Activated CD4-positive, alpha-beta memory T cell treated with anti-CD3 and anti-CD28 coated beads for 36 hours (primary cell): ENCODE measurements around the gene FUT1. TPM values are rescaled to one million over a fixed set of nuclear protein-coding genes. Genes with fewer than 3 reads are reported as not detected.
"Not testable (repeated sequence)": the region's sequence is repeated elsewhere in the genome, so short reads cannot be mapped to it uniquely, and the experiment has no call there.

Experiments
- CTCF ChIA-PET: fragments of 350-600 bp; sonication (Branson Sonifier 250); formaldehyde crosslinking; loops from one replicate; lab custom pipeline; 2021; ENCODE audit warnings: antibody characterized with exemption, inconsistent platforms; lab: Charles Lee
- POLR2A ChIA-PET: fragments of 350-600 bp; sonication (Branson Sonifier 250); formaldehyde crosslinking; loops from one replicate; lab custom pipeline; 2021; ENCODE audit warnings: antibody characterized with exemption; lab: Charles Lee
- DNase-seq: peaks from one replicate; pipeline ENCODE4 v3.0.0-alpha.2; 2020
- H3K27ac Mint-ChIP-seq: one replicate; pipeline ENCODE4 v1.8.0; 2021; ENCODE audit warnings: mixed read lengths
- H3K27me3 Mint-ChIP-seq: one replicate; pipeline ENCODE4 v1.8.0; 2021; ENCODE audit warnings: mixed read lengths
- H3K36me3 Mint-ChIP-seq: one replicate; pipeline ENCODE4 v1.8.0; 2021; ENCODE audit warnings: mixed read lengths
- H3K4me1 Mint-ChIP-seq: one replicate; pipeline ENCODE4 v1.8.0; 2021; ENCODE audit warnings: low read depth, mixed read lengths
- H3K4me3 Mint-ChIP-seq: one replicate; pipeline ENCODE4 v1.8.0; 2021; ENCODE audit warnings: mild to moderate bottlenecking, mixed read lengths
- H3K9me3 Mint-ChIP-seq: one replicate; pipeline ENCODE4 v1.8.0; 2021; ENCODE audit warnings: mixed read lengths
- intact Hi-C: fragments of 100-400 bp; cut with micrococcal nuclease; formaldehyde crosslinking; loops from one replicate; pipeline ENCODE4 v1.15.1; 2023
- total RNA-seq, 2 experiments: library from RNA; stranded (reverse); gene quantifications; one replicate each; pipeline ENCODE4 v1.2.3, GENCODE V29; 2021

The FUT1 gene
- total RNA-seq, result under 1 TPM; 0.36 to 0.40 TPM

GRCh38 chr19:48752496-48753365 lies at the start of gene FUT1:
Gene FUT1 (minus strand): TSS chr19:48752641. CDS start chr19:48751281, 1,360 bp downstream.
- POLR2A ChIA-PET, result no interaction called here
- intact Hi-C loops, result no loop called here
- peak within 1 kb of the TSS; percentile 72 for H3K4me3 Mint-ChIP-seq
- peak; percentile 59 for DNase-seq
- CTCF ChIA-PET, result no interaction called here
- no peak within 1 kb of the TSS for H3K27ac Mint-ChIP-seq
- no peaks in the 10 kb centered on the region for H3K9me3 Mint-ChIP-seq
- H3K36me3 Mint-ChIP-seq, result no peaks in the 10 kb centered on the region
- H3K27me3 Mint-ChIP-seq, result peaks cover 28% of the 10 kb centered on the region
- H3K4me1 Mint-ChIP-seq, result peaks cover 18% of the 10 kb centered on the region

GRCh38 chr19:48799358-48800300 lies 47.2 kb upstream of the FUT1 start:
- DNase-seq, result no peak
- peaks cover 4% of the 10 kb centered on the region for H3K4me1 Mint-ChIP-seq
- ChIA-PET CTCF (interaction anchor here (1.2 to 1.7 kb wide), 2 partner anchors 12 to 42 kb away, joined by 6 to 7 read pairs; no protein-coding TSS in a partner anchor), POLR2A (no interaction called here)
- no peaks in the 10 kb centered on the region for H3K27me3 Mint-ChIP-seq
- intact Hi-C loops, result loop anchor here (5.0 kb wide), 1 partner anchor 152 kb away; the partner anchor contains the start of gene CA11
- H3K4me3 Mint-ChIP-seq, result no peak overlapping the region
- H3K9me3 Mint-ChIP-seq, result no peaks in the 10 kb centered on the region
- no peak overlapping the region for H3K27ac Mint-ChIP-seq
- H3K36me3 Mint-ChIP-seq, result no peaks in the 10 kb centered on the region

DNA sequence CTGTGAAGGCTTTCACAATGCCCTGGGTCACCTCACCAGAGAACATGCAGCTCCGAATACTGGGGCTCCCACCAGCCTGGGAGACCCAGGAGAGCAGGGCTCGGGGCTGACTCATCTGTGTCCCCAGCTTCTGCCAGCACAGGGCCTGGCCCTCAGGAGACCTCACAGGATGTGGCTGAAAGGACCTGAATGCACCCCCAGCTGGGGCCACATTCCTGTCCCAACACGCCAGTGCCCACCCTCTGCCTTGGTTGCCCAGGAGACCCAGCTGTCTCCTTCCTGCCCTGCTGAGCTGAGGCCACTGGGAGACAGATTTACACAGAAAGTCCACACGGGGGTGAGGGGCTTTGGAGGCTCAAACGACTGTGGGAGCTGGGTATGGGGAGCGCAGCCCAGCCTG lies 46.5 kb upstream of the FUT1 start:
- Mint-ChIP-seq H3K36me3 (no peaks in the 10 kb centered on the region), H3K27me3 (no peaks in the 10 kb centered on the region), H3K27ac (no peak overlapping the region), H3K4me3 (no peak overlapping the region), H3K4me1 (peaks cover 7% of the 10 kb centered on the region), H3K9me3 (no peaks in the 10 kb centered on the region)
- no peak for DNase-seq
- POLR2A ChIA-PET, result no interaction called here
- intact Hi-C loops, result loop anchor here (5.0 kb wide), 1 partner anchor 152 kb away; the partner anchor contains the start of gene CA11
- CTCF ChIA-PET, result interaction anchor here (1.2 to 1.7 kb wide), 2 partner anchors 11 to 43 kb away, joined by 6 to 7 read pairs; no protein-coding TSS in a partner anchor

DNA sequence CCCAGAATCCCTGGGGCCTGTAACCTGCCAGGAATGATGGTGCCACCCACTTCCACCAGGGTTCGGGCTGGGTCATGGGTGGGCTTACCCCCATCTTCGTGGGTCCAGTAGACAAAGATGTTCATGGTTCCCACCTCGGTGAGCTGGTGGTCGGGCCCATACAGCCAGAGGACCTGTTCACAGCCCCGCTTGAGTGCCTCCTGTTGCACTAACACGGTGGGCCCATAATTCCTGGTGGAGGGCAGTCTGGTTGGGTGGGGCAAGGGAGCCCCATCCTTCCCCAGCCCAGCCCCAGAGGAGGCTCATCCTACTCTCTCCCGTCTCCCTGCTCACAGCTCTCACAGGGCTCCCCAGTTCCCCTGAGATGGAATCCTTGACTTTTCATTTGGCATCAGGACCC lies 44.7 kb upstream of the FUT1 start:
- Mint-ChIP-seq H3K27ac (no peak overlapping the region), H3K4me1 (peaks cover 7% of the 10 kb centered on the region), H3K9me3 (no peaks in the 10 kb centered on the region), H3K36me3 (no peaks in the 10 kb centered on the region), H3K27me3 (no peaks in the 10 kb centered on the region), H3K4me3 (no peak overlapping the region)
- no peak for DNase-seq
- intact Hi-C loops, result loop anchor here (5.0 kb wide), 1 partner anchor 150 kb away; the partner anchor contains the start of gene CA11
- ChIA-PET POLR2A (no interaction called here), CTCF (interaction anchor here (0.6 to 5.0 kb wide), 3 partner anchors 9 to 175 kb away, joined by 3 to 73 read pairs (median 9); no protein-coding TSS in a partner anchor)

DNA sequence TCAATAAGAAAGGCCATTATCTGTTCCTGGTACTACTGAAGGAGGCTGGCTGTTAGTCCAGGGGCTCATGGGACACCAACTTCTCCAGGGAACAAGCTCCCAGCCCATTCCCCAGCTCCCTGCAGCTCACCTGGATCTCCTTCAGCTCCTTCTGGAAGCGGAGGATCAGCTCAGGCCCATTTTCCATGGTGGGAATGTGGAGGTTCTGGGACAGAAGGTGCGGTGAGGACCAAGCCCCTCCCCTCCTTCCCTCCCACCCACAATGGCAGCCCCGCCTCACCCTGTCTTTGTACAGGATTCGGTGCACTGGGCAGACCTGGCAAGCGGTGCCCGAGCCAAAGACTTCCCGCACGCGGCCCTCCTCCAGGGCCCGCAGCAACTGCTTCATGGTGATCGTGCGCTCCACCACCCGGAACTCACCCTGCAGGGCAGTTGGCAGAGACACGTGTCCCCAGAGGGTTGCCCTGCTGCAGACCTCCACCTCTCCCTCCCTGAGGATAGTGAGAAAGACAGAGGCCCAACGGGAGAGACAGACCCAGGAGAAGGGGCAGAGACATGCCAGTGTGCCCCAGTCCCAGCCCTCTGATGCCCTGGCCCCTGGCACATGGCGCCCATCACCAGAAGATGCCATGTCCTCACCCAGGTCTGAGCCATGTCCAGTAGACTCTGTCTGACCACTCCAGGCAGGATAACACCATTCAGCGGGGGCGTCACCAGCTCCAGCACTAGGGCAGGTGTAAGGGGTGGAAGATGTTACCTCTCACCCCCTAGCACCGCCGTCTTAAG lies 44.0 kb upstream of the FUT1 start:
- H3K27ac Mint-ChIP-seq, result no peak overlapping the region

GRCh38 chr19:48795685-48796070 lies 43.2 kb upstream of the FUT1 start:
- peaks cover 7% of the 10 kb centered on the region for H3K4me1 Mint-ChIP-seq
- intact Hi-C loops, result loop anchor here (1.0 to 5.0 kb wide), 5 partner anchors 15 to 198 kb away; partner anchors contain the start of genes BCAT2, CA11, GYS1 and RUVBL2
- no peaks in the 10 kb centered on the region for H3K36me3 Mint-ChIP-seq
- ChIA-PET POLR2A (interaction anchor here (0.8 to 1.5 kb wide), 2 partner anchors 41 to 196 kb away, joined by 3 to 4 read pairs; partner anchors contain the start of gene HSD17B14), CTCF (interaction anchor here (0.5 to 5.0 kb wide), 40 partner anchors 9 to 586 kb away, joined by 3 to 73 read pairs (median 5); partner anchors contain the start of genes BAX, BCAT2, DHDH and FTL)
- peak overlapping the region; percentile 84 for H3K27ac Mint-ChIP-seq
- H3K9me3 Mint-ChIP-seq, result no peaks in the 10 kb centered on the region
- H3K27me3 Mint-ChIP-seq, result no peaks in the 10 kb centered on the region
- peak overlapping the region; percentile 89 for H3K4me3 Mint-ChIP-seq
- no peak for DNase-seq

More for the DNA sequence above, 44.0 kb upstream of the FUT1 start:
- Mint-ChIP-seq H3K9me3 (no peaks in the 10 kb centered on the region), H3K36me3 (no peaks in the 10 kb centered on the region), H3K4me1 (peaks cover 7% of the 10 kb centered on the region), H3K27me3 (no peaks in the 10 kb centered on the region), H3K4me3 (no peak overlapping the region)
- DNase-seq, result no peak
- ChIA-PET CTCF (interaction anchor here (1.2 to 5.0 kb wide), 13 partner anchors 9 to 202 kb away, joined by 4 to 73 read pairs (median 7); partner anchors contain the start of genes BCAT2, FTL, GYS1 and RUVBL2), POLR2A (interaction anchor here (1.5 kb wide), 1 partner anchor 40 kb away, joined by 4 read pairs; the partner anchor contains the start of gene HSD17B14)
- intact Hi-C loops, result loop anchor here (5.0 kb wide), 1 partner anchor 149 kb away; the partner anchor contains the start of gene CA11

- H3K36me3 Mint-ChIP-seq, result no peaks in the 10 kb centered on the region
- H3K4me3 Mint-ChIP-seq, result peak overlapping the region; percentile 89
- POLR2A ChIA-PET, result interaction anchor here (0.8 to 1.5 kb wide), 2 partner anchors 42 to 197 kb away, joined by 3 to 4 read pairs; partner anchors contain the start of gene HSD17B14
- CTCF ChIA-PET, result interaction anchor here (0.5 to 5.0 kb wide), 42 partner anchors 10 to 586 kb away, joined by 3 to 73 read pairs (median 5); partner anchors contain the start of genes BAX, BCAT2, DHDH and FTL
- H3K27ac Mint-ChIP-seq, result peak overlapping the region; percentile 84
- peak; percentile 89 for DNase-seq
- intact Hi-C loops, result loop anchor here (1.0 to 5.0 kb wide), 5 partner anchors 16 to 198 kb away; partner anchors contain the start of genes BCAT2, CA11, GYS1 and RUVBL2
- peaks cover 7% of the 10 kb centered on the region for H3K4me1 Mint-ChIP-seq
- H3K27me3 Mint-ChIP-seq, result no peaks in the 10 kb centered on the region
- H3K9me3 Mint-ChIP-seq, result no peaks in the 10 kb centered on the region
Measured at GRCh38 chr19:48795055-48795684, 42.7 kb upstream of the FUT1 start.

DNA sequence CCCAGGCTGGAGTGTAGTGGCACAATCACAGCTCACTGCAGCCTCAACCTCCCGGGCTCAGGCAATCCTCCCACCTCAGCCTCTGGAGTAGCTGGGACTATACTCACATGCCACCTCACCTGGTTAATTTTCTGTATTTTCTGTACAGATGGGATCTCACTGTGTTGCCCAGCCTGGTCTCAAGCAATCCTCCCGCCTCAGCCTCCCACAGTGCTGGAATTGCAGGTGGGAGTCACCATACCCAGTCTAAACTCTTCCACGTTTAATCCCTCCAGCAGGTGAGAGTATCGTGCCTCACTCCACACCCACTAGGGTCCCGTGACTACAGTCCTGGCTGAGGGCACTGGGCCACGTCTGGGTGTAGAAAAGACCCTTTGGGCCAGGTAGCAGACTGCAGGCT lies 41.9 kb upstream of the FUT1 start:
- Mint-ChIP-seq H3K27me3 (no peaks in the 10 kb centered on the region), H3K27ac (no peak overlapping the region), H3K4me1 (peaks cover 7% of the 10 kb centered on the region), H3K9me3 (no peaks in the 10 kb centered on the region), H3K36me3 (no peaks in the 10 kb centered on the region), H3K4me3 (no peak overlapping the region)
- POLR2A ChIA-PET, result no interaction called here
- no peak for DNase-seq
- CTCF ChIA-PET, result interaction anchor here (0.6 to 5.0 kb wide), 10 partner anchors 12 to 403 kb away, joined by 3 to 73 read pairs (median 9); partner anchors contain the start of genes FTL, GYS1, HSD17B14 and KDELR1
- intact Hi-C loops, result loop anchor here (2.0 kb wide), 2 partner anchors 17 to 177 kb away; partner anchors contain the start of gene BCAT2

DNA sequence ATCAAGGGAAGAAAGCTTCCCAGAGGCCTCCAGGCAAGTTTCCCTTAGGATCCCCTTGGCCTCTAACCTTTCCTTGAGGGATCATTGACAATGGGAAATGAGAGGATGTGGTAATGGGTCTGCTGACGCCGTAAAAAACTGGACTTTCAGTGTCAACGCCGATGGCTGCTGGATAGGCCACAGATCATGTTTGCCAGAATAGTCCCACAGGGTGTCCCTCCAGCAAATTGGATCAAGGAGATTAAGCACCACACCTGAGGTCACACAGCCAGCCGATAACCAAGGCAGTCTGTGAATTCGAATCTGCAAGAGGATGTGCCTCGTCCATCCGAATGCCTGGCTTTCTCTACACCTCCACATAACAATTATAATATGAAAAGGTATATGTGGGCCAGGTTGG lies 40.8 kb upstream of the FUT1 start:
- Mint-ChIP-seq H3K9me3 (no peaks in the 10 kb centered on the region), H3K4me3 (no peak overlapping the region), H3K36me3 (no peaks in the 10 kb centered on the region), H3K4me1 (peaks cover 7% of the 10 kb centered on the region), H3K27me3 (no peaks in the 10 kb centered on the region), H3K27ac (no peak overlapping the region)
- DNase-seq, result no peak
- ChIA-PET POLR2A (no interaction called here), CTCF (interaction anchor here (1.0 to 5.0 kb wide), 6 partner anchors 23 to 200 kb away, joined by 3 to 73 read pairs (median 4); partner anchors contain the start of genes GYS1, HSD17B14, NUCB1 and RUVBL2)
- intact Hi-C loops, result no loop called here

- H3K4me3 Mint-ChIP-seq, H3K36me3 Mint-ChIP-seq, H3K27ac Mint-ChIP-seq, H3K9me3 Mint-ChIP-seq, DNase-seq, POLR2A ChIA-PET, H3K4me1 Mint-ChIP-seq, intact Hi-C loops: not testable (repeated sequence)
- CTCF ChIA-PET, result interaction anchor here (0.6 to 5.6 kb wide), 33 partner anchors 10 to 505 kb away, joined by 3 to 149 read pairs (median 4); partner anchors contain the start of genes BCAT2, CA11, DHDH and GYS1
- peaks cover 11% of the 10 kb centered on the region for H3K27me3 Mint-ChIP-seq
Measured at GRCh38 chr19:48787331-48787730, 34.9 kb upstream of the FUT1 start.
